GM19397 (cell line): ENCODE measurements around the gene UQCRFS1.
"Not testable (repeated sequence)": the region's sequence is repeated elsewhere in the genome, so short reads cannot be mapped to it uniquely, and the experiment has no call there.

Source experiments
- ATAC-seq: cut with Tn5 transposase; IDR thresholded peaks from one replicate; pipeline ENCODE4 v1.9.1; 2021; ENCODE audit warnings: mild to moderate bottlenecking, moderate library complexity; ENCODE audit not compliant: unreplicated experiment

UQCRFS1 gene

GRCh38 chr19:29212648-29213573, at the start of gene UQCRFS1:
TSS of gene UQCRFS1 (minus strand) at chr19:29213151. CDS start at chr19:29213118, 33 bp downstream.
- peak; percentile 98 for ATAC-seq

- ATAC-seq: no peak
Observed at GRCh38 chr19:29262085-29262484, 49.1 kb upstream of the UQCRFS1 start.

- ATAC-seq: no peak
Observed at GRCh38 chr19:29260477-29261317, 47.7 kb upstream of the UQCRFS1 start.

GRCh38 chr19:29259867-29260281, 46.9 kb upstream of the UQCRFS1 start:
- ATAC-seq: no peak

- no peak for ATAC-seq
Observed at GRCh38 chr19:29259153-29259552, 46.2 kb upstream of the UQCRFS1 start.

- no peak for ATAC-seq
Observed at GRCh38 chr19:29256516-29256915, 43.6 kb upstream of the UQCRFS1 start.

- ATAC-seq: no peak
Observed at GRCh38 chr19:29255912-29256311, 43.0 kb upstream of the UQCRFS1 start.

- no peak for ATAC-seq
Observed at GRCh38 chr19:29255006-29255405, 42.1 kb upstream of the UQCRFS1 start.

GRCh38 chr19:29249798-29250197, 36.8 kb upstream of the UQCRFS1 start:
- ATAC-seq: not testable (repeated sequence)

- no peak for ATAC-seq
Observed at GRCh38 chr19:29248332-29248844, 35.4 kb upstream of the UQCRFS1 start.

- ATAC-seq: no peak
Observed at GRCh38 chr19:29247872-29248271, 34.9 kb upstream of the UQCRFS1 start.

- no peak for ATAC-seq
Observed at GRCh38 chr19:29247471-29247870, 34.5 kb upstream of the UQCRFS1 start.

- ATAC-seq: no peak
Observed at GRCh38 chr19:29247051-29247450, 34.1 kb upstream of the UQCRFS1 start.

GRCh38 chr19:29245215-29245614, 32.3 kb upstream of the UQCRFS1 start:
- no peak for ATAC-seq

- no peak for ATAC-seq
Observed at GRCh38 chr19:29241324-29241723, 28.4 kb upstream of the UQCRFS1 start.

GRCh38 chr19:29239213-29239776, 26.3 kb upstream of the UQCRFS1 start:
- ATAC-seq: no peak

GRCh38 chr19:29233591-29233990, 20.6 kb upstream of the UQCRFS1 start:
- no peak for ATAC-seq

- no peak for ATAC-seq
Observed at GRCh38 chr19:29232315-29232852, 19.4 kb upstream of the UQCRFS1 start.

- ATAC-seq: not testable (repeated sequence)
Observed at GRCh38 chr19:29231306-29231705, 18.4 kb upstream of the UQCRFS1 start.

GRCh38 chr19:29217616-29218015, 4.7 kb upstream of the UQCRFS1 start:
- no peak for ATAC-seq

- ATAC-seq: no peak
Observed at GRCh38 chr19:29216021-29216420, 3.1 kb upstream of the UQCRFS1 start.
